HFFc6 (cell line): Measurements from ENCODE around the gene CIB4. TPM values are rescaled to one million over a fixed set of nuclear protein-coding genes. Genes with fewer than 3 reads are reported as not detected.

ENCODE experiments used
- DNase-seq: peaks from one replicate; pipeline ENCODE4 v3.0.0-alpha.2; 2018
- H3K27ac Mint-ChIP-seq: 2 replicates; pipeline ENCODE4 v1.8.0; 2020; ENCODE audit warnings: mild to moderate bottlenecking, mixed read lengths
- H3K27me3 Mint-ChIP-seq: 2 replicates; pipeline ENCODE4 v1.8.0; 2021; ENCODE audit warnings: mild to moderate bottlenecking, moderate library complexity, mixed read lengths; ENCODE audit not compliant: insufficient read depth
- H3K36me3 Mint-ChIP-seq: 2 replicates; pipeline ENCODE4 v1.8.0; 2021; ENCODE audit warnings: low read depth, mixed read lengths
- H3K4me1 Mint-ChIP-seq: 2 replicates; pipeline ENCODE4 v1.8.0; 2020; ENCODE audit warnings: low read depth, mixed read lengths
- H3K4me3 Mint-ChIP-seq: 2 replicates; pipeline ENCODE4 v1.8.0; 2020; ENCODE audit warnings: mild to moderate bottlenecking, moderate library complexity, mixed read lengths
- H3K9me3 Mint-ChIP-seq: 2 replicates; pipeline ENCODE4 v1.8.0; 2020; ENCODE audit warnings: mild to moderate bottlenecking, mixed read lengths
- total RNA-seq, 6 experiments: library from RNA; stranded (reverse); fragmentation: NEBNext Ultra II Directional; extraction: Animal tissue kit (Norgen Biotek cat#: 25700); gene quantifications; 2 replicates in 1 of 6; 3 replicates in 5 of 6; pipeline ENCODE4 v1.2.3, GENCODE V29; 2021
- TF ChIP-seq, protein P1 (sequence below): fragments of 200-600 bp; sonication (generic); IDR thresholded peaks from 2 replicates; pipeline ENCODE4 v1.5.0; 2021; ENCODE audit warnings: antibody characterized with exemption, mild to moderate bottlenecking

Gene CIB4
- total RNA-seq, 6 experiments from 2014 or later: not detected

DNA sequence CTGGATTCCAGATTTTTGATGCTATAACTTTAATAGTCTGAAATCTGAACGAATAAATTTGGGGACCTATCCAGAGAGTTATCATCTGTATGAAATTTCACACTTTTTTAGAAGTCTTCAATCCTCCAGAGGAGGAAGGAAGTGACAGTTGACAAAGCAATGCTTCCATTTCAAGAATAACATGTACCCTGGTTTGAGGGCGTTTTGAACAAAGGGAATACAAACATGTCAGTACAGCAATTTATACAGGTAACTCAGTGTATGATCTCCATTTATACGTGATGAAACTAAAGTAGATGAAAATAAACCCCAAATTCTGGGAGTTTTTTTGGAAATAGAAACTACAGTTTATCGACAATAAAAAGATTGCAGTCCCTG lies 42.2 kb downstream of the CIB4 start:
- DNase-seq: no peak
- TF ChIP-seq, protein P1, sequence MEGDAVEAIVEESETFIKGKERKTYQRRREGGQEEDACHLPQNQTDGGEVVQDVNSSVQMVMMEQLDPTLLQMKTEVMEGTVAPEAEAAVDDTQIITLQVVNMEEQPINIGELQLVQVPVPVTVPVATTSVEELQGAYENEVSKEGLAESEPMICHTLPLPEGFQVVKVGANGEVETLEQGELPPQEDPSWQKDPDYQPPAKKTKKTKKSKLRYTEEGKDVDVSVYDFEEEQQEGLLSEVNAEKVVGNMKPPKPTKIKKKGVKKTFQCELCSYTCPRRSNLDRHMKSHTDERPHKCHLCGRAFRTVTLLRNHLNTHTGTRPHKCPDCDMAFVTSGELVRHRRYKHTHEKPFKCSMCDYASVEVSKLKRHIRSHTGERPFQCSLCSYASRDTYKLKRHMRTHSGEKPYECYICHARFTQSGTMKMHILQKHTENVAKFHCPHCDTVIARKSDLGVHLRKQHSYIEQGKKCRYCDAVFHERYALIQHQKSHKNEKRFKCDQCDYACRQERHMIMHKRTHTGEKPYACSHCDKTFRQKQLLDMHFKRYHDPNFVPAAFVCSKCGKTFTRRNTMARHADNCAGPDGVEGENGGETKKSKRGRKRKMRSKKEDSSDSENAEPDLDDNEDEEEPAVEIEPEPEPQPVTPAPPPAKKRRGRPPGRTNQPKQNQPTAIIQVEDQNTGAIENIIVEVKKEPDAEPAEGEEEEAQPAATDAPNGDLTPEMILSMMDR: no peak
- H3K27me3 Mint-ChIP-seq: peaks cover 26% of the 10 kb centered on the region
- H3K4me3 Mint-ChIP-seq: no peak overlapping the region
- H3K36me3 Mint-ChIP-seq: no peaks in the 10 kb centered on the region
- no peaks in the 10 kb centered on the region for H3K4me1 Mint-ChIP-seq
- H3K27ac Mint-ChIP-seq: no peak overlapping the region
- no peaks in the 10 kb centered on the region for H3K9me3 Mint-ChIP-seq

DNA sequence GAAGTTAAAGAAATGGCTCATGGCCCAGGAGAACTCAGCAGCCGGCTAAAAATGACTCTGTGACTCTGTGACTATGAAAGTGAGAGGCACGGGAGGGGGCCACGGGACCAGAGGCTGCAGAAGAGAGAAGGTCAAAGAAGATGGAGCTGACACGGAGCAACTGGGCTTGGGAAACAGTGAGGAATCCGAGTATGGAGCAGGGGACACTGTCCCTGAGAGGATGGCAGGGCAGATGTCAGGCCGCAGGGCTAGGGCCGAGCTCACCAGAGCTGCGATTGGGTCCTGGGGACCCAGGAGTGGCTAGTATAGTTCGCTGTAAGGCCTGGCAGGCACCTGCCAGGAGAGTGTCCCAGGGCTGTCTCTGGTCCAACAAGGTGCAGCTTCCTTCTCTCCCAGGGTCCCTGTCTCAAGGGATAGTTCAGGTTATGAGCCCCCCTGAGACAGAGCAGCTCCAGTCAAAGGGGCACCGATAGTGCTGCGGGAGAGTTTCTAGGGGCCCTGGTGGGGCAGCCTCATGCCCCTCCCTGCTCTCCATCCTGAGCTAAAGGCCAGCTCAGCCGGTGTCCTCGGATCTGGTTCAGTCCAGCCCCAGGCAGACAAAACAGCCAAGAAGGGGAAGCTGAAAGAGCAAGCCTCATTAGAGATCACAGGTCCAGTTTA lies 42.7 kb downstream of the CIB4 start:
- no peak for DNase-seq
- no peaks in the 10 kb centered on the region for H3K4me1 Mint-ChIP-seq
- TF ChIP-seq, protein P1: no peak
- no peaks in the 10 kb centered on the region for H3K9me3 Mint-ChIP-seq
- no peak overlapping the region for H3K27ac Mint-ChIP-seq
- H3K4me3 Mint-ChIP-seq: no peak overlapping the region
- no peaks in the 10 kb centered on the region for H3K36me3 Mint-ChIP-seq
- peaks cover 23% of the 10 kb centered on the region for H3K27me3 Mint-ChIP-seq

DNA sequence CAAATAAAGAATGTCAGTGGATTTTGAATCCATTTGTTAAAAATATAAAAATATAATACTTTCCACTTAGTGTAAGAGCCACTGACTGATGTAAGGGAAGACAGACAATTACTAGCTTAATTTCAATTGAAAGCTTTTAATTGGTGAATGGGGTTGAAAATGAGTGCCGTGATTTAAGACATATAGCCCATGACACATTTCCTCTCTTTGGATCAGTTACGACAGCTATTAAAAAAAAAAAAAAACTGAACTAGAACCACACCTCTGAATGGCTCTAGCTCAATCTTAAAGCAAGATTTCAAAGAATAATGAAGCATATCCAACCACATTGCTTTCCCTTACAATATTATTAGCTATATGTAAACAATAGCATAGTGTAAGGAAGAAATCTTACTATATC lies 44.0 kb downstream of the CIB4 start:
- TF ChIP-seq, protein P1: no peak
- H3K27ac Mint-ChIP-seq: no peak overlapping the region
- no peak overlapping the region for H3K4me3 Mint-ChIP-seq
- H3K36me3 Mint-ChIP-seq: no peaks in the 10 kb centered on the region
- H3K27me3 Mint-ChIP-seq: peaks cover 25% of the 10 kb centered on the region
- no peak for DNase-seq
- H3K4me1 Mint-ChIP-seq: no peaks in the 10 kb centered on the region
- H3K9me3 Mint-ChIP-seq: no peaks in the 10 kb centered on the region

- no peaks in the 10 kb centered on the region for H3K9me3 Mint-ChIP-seq
- H3K4me3 Mint-ChIP-seq: no peak overlapping the region
- TF ChIP-seq, protein P1: no peak
- H3K27me3 Mint-ChIP-seq: peaks cover 32% of the 10 kb centered on the region
- no peaks in the 10 kb centered on the region for H3K4me1 Mint-ChIP-seq
- DNase-seq: no peak
- H3K36me3 Mint-ChIP-seq: no peaks in the 10 kb centered on the region
- no peak overlapping the region for H3K27ac Mint-ChIP-seq
These were observed 46.0 kb downstream of the CIB4 start for GRCh38 chr2:26595146-26595545.

GRCh38 chr2:26591619-26592505 lies 49.3 kb downstream of the CIB4 start:
- Mint-ChIP-seq H3K9me3 (no peaks in the 10 kb centered on the region), H3K36me3 (no peaks in the 10 kb centered on the region), H3K4me3 (no peak overlapping the region), H3K27me3 (peaks cover 44% of the 10 kb centered on the region), H3K27ac (no peak overlapping the region), H3K4me1 (no peaks in the 10 kb centered on the region)
- DNase-seq: no peak
- TF ChIP-seq, protein P1: no peak
